CD4-positive, alpha-beta T cell treated with Interleukin-6 for 4 hours (primary cell): ENCODE results near the gene RNF126.
A peak's percentile ranks its signal among the peaks of the same experiment; 100 is the strongest.

Experiments
- DNase-seq: peaks from one replicate; pipeline ENCODE4 v3.0.0-alpha.2; 2020; ENCODE audit warnings: mixed read lengths

The RNF126 gene

GRCh38 chr19:662207-662961 lies 630 bp downstream of the RNF126 start:
- DNase-seq, result peak; percentile 81

DNA sequence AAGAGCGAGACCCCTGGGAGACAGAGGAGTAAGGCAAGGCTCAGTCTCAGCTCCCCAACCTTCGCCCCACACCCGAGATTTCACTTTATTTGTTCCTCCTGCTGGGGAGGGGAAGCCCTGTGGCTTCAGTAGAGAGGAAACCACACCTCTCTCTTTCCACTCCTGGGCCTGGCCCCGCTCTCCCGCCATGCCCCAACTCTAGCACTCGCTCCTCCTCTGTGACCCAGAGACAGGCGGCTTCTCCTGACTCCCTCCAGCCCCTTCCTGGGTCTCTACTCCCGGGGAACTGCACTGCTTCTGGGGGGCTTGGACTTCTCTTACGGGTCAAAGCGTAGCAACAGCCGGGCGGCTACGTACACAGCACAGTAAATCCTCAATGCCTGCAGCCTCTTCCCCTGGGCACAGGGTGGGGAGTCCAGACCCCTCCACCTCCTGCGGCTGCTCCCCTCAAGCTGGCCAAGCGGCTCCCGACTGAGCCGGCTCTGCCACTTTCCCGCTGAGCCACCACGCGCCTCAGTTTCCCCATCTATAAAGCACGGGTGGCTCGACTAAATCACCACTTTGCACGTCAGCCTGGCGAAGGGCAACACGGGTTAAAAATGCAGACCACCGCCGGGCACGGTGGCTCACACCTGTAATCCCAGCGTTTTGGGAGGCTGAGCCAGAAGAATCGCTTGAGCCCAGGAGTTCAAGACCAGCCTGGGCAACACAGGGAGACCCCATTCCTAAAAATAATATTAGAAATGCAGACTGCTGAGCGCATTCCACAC lies 1.4 kb downstream of the RNF126 start:
- peak; percentile 73 for DNase-seq

- no peak for DNase-seq
Observed at GRCh38 chr19:660793-661426, 2.1 kb downstream of the RNF126 start.

GRCh38 chr19:658916-659839 lies 3.8 kb downstream of the RNF126 start:
- DNase-seq, result peak; percentile 61

GRCh38 chr19:658059-658839 lies 4.8 kb downstream of the RNF126 start:
- DNase-seq, result no peak

- DNase-seq, result peak; percentile 1
Observed at GRCh38 chr19:657611-658010, 5.4 kb downstream of the RNF126 start.

- peak; percentile 2 for DNase-seq
Observed at GRCh38 chr19:656751-657559, 6.1 kb downstream of the RNF126 start.

GRCh38 chr19:655691-656090 lies 7.3 kb downstream of the RNF126 start:
- DNase-seq, result peak; percentile 1

GRCh38 chr19:653425-653824 lies 9.6 kb downstream of the RNF126 start:
- no peak for DNase-seq

- DNase-seq, result peak; percentile 1
Observed at GRCh38 chr19:652467-653389, 10.3 kb downstream of the RNF126 start.

DNA sequence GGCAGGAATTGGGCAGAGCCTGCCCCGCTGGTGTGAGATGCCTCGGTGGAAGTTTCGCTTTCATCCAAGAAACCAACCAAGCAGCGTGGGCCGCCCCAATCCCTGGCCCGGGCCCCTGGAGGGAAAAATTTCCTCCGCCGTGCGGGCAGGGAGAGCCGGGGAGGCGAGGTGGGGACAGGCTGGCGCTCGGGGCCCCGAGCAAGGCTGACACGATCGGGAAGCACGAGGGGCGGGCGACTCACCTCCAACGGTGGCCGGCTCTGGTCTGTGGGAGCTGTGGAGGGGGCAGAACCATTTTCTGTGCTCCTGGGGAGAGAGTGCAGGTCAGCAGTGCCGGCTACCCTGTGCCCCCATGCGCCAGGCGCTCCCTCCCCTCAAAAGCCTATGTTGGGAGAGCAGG lies 11.0 kb downstream of the RNF126 start:
- DNase-seq, result no peak

- DNase-seq, result no peak
Observed at GRCh38 chr19:651114-651818, 11.7 kb downstream of the RNF126 start.

GRCh38 chr19:650121-650520 lies 12.9 kb downstream of the RNF126 start:
- DNase-seq, result no peak

DNA sequence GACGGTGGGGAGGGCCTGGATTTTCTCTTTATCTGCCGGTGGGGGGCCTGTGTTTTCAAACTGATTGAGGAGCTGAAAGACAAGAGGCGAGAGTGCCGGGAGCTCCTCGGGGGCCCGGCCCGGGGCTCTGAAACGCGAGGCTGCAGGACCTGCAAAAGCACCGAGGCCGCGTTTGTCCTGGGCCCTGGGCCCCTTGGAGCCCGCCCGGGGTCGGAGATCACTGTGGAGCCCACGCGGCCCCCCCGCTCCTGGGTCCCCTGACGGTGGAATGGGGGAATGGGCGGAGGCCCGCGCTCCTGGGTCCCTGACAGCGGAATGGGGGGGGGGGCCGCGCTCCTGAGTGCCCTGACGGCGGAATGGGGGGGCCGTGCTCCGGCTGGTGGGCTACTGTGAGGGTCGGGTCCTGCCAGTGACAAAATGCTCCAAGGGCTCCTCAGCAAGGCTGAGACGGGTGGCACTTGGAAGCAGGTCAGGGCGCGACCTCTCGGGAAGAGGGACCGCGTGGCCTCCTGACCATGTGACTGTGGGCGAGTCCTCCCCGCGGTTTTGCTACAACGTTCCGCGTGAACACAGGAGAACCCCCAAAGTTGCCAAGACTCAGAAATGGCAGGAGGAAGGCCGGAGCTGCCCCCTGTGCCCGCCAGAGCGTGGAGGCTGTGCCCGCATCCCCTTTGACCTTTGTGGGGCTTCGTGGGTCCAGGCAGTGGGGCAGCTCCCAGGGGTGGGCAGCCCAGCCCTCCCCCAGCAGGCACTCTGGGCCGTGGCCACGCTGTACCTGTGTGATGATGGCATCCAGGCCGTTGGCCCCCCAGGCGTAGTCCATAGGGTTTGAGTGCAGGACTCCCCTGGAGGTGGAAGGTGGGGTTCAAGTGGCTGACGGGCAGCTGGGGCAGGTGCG lies 13.9 kb downstream of the RNF126 start:
- DNase-seq, result peak; percentile 1

DNA sequence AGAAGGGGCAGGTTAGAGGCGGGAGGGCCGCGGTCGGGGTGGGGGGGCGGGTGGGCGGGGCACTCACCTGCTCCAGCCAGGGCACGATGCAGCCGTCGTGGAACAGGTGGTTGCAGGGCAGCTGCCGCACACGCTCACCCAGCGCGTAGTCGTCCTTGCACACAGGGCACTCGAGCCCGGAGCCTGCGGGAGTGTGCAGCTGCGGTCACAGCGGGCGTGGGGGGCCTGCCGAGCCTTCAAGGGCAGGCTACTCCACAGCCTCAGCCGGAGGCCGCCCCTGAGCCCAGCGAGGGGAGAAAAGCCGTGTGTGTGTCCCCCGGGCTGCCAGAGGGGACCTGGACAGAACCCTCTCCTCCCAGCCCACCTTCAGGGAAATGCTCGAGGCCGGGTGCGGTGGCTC lies 14.7 kb downstream of the RNF126 start:
- DNase-seq, result peak; percentile 1

- peak; percentile 1 for DNase-seq
Observed at GRCh38 chr19:647566-648284, 15.3 kb downstream of the RNF126 start.
